ENCODE results near the gene ZNF225.

- TF ChIP-seq, protein P1, sequence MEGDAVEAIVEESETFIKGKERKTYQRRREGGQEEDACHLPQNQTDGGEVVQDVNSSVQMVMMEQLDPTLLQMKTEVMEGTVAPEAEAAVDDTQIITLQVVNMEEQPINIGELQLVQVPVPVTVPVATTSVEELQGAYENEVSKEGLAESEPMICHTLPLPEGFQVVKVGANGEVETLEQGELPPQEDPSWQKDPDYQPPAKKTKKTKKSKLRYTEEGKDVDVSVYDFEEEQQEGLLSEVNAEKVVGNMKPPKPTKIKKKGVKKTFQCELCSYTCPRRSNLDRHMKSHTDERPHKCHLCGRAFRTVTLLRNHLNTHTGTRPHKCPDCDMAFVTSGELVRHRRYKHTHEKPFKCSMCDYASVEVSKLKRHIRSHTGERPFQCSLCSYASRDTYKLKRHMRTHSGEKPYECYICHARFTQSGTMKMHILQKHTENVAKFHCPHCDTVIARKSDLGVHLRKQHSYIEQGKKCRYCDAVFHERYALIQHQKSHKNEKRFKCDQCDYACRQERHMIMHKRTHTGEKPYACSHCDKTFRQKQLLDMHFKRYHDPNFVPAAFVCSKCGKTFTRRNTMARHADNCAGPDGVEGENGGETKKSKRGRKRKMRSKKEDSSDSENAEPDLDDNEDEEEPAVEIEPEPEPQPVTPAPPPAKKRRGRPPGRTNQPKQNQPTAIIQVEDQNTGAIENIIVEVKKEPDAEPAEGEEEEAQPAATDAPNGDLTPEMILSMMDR (conservative IDR thresholded peaks at IDR 0.05; ENCODE audit: low read depth, low read length): no peak
- TF ChIP-seq EZH2 (IDR thresholded peaks at IDR 0.05; ENCODE audit: borderline replicate concordance, low read depth, low read length, poor library complexity, severe bottlenecking): no peak
Observed at GRCh38 chr19:44069415-44069814, 43.8 kb upstream of the ZNF225 start.

All from A673 (cell line).